Suppressor macrophage treated with lipopolysaccharide for 4 hours (primary cell): ENCODE results near the gene GATD1.

Source experiments
- DNase-seq: peaks from one replicate; pipeline ENCODE4 v3.0.0-alpha.2; 2020

The GATD1 gene

GRCh38 chr11:794766-795633 lies 17.7 kb upstream of the GATD1 start:
- no peak for DNase-seq

- no peak for DNase-seq
These were observed 16.9 kb upstream of the GATD1 start for GRCh38 chr11:794013-794765.

GRCh38 chr11:793556-793955 lies 16.3 kb upstream of the GATD1 start:
- DNase-seq: no peak

GRCh38 chr11:792873-793272 lies 15.6 kb upstream of the GATD1 start:
- DNase-seq: no peak

- no peak for DNase-seq
These were observed 15.2 kb upstream of the GATD1 start for GRCh38 chr11:792535-792821.

GRCh38 chr11:791658-792534 lies 14.6 kb upstream of the GATD1 start:
- DNase-seq: no peak

- DNase-seq: no peak
These were observed 13.7 kb upstream of the GATD1 start for GRCh38 chr11:790721-791564.

- DNase-seq: peak; percentile 35
These were observed 12.7 kb upstream of the GATD1 start, which contains the start of gene CEND1 for GRCh38 chr11:789943-790342. Gene CEND1, minus strand, starts transcription at chr11:790090. Its CDS starts 1,514 bp downstream, at chr11:788576.

GRCh38 chr11:788953-789940 lies 12.0 kb upstream of the GATD1 start:
- no peak for DNase-seq

GRCh38 chr11:788009-788640 lies 10.8 kb upstream of the GATD1 start:
- DNase-seq: no peak

GRCh38 chr11:787084-787675 lies 9.9 kb upstream of the GATD1 start:
- no peak for DNase-seq

GRCh38 chr11:786235-787083 lies 9.2 kb upstream of the GATD1 start:
- DNase-seq: no peak

- no peak for DNase-seq
These were observed 6.3 kb upstream of the GATD1 start for GRCh38 chr11:783581-784015.

GRCh38 chr11:782264-783174 lies 5.2 kb upstream of the GATD1 start:
- DNase-seq: no peak

- no peak for DNase-seq
These were observed 2.8 kb upstream of the GATD1 start for GRCh38 chr11:779955-780532.

- DNase-seq: no peak
These were observed 2.0 kb upstream of the GATD1 start for GRCh38 chr11:778976-779954.
